ENCODE data around the gene GRB2. TPM values are rescaled to one million over a fixed set of nuclear protein-coding genes. Genes with fewer than 3 reads are reported as not detected.

GRB2 gene
- total RNA-seq, 1 donor from 2014 or later, result 59.1 TPM

GRCh38 chr17:75315541-75316243 is 89.8 kb downstream of the GRB2 start:
- H3K9me3 Mint-ChIP-seq (ENCODE audit: unreplicated experiment), result no peaks in the 10 kb centered on the region
- peak overlapping the region; percentile 34 for H3K27ac Mint-ChIP-seq (ENCODE audit: unreplicated experiment)
- H3K4me3 Mint-ChIP-seq (ENCODE audit: unreplicated experiment), result no peak overlapping the region
- H3K4me1 Mint-ChIP-seq (ENCODE audit: unreplicated experiment), result no peaks in the 10 kb centered on the region
- no peak for DNase-seq (ENCODE audit: extremely low spot score, unreplicated experiment)
- H3K27me3 Mint-ChIP-seq (ENCODE audit: unreplicated experiment), result no peaks in the 10 kb centered on the region
- TF ChIP-seq, protein P1, sequence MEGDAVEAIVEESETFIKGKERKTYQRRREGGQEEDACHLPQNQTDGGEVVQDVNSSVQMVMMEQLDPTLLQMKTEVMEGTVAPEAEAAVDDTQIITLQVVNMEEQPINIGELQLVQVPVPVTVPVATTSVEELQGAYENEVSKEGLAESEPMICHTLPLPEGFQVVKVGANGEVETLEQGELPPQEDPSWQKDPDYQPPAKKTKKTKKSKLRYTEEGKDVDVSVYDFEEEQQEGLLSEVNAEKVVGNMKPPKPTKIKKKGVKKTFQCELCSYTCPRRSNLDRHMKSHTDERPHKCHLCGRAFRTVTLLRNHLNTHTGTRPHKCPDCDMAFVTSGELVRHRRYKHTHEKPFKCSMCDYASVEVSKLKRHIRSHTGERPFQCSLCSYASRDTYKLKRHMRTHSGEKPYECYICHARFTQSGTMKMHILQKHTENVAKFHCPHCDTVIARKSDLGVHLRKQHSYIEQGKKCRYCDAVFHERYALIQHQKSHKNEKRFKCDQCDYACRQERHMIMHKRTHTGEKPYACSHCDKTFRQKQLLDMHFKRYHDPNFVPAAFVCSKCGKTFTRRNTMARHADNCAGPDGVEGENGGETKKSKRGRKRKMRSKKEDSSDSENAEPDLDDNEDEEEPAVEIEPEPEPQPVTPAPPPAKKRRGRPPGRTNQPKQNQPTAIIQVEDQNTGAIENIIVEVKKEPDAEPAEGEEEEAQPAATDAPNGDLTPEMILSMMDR (IDR thresholded peaks at IDR 0.05), result no peak
- peaks cover 13% of the 10 kb centered on the region for H3K36me3 Mint-ChIP-seq (ENCODE audit: unreplicated experiment)

DNA sequence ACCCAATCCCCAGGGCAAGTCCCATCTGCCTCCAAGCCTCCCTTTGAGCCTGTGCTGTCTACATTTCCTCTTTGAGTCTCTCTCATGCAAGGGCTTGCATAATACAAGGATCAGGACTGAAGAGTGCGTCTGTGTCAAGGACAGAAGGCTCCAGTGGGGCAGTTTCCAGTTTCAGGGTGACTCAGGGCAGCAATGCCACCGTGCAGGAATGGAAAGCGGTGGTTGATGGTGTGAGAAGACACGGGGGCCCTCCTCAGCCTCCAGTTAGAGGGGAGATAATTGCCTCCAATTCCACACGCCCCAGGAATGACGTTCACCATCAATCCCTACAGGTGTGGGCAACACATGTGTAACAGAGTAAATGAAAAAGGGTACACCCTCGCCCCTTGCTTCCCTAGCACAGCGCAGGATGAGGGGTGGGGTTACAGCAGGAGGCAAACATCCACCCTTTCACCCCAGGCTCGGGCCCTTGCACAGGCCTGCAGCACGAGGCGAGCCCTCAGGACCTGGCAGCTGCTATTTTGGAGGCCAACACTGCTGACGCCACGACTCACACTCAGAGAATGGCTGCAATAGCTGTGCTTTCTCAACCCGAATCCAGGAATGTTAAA is 91.4 kb downstream of the GRB2 start:
- peaks cover 4% of the 10 kb centered on the region for H3K36me3 Mint-ChIP-seq (ENCODE audit: unreplicated experiment)
- H3K4me3 Mint-ChIP-seq (ENCODE audit: unreplicated experiment), result no peak overlapping the region
- no peaks in the 10 kb centered on the region for H3K27me3 Mint-ChIP-seq (ENCODE audit: unreplicated experiment)
- H3K4me1 Mint-ChIP-seq (ENCODE audit: unreplicated experiment), result peaks cover 5% of the 10 kb centered on the region
- no peak overlapping the region for H3K27ac Mint-ChIP-seq (ENCODE audit: unreplicated experiment)
- no peak for DNase-seq (ENCODE audit: extremely low spot score, unreplicated experiment)
- no peaks in the 10 kb centered on the region for H3K9me3 Mint-ChIP-seq (ENCODE audit: unreplicated experiment)
- TF ChIP-seq, protein P1 (IDR thresholded peaks at IDR 0.05), result no peak

GRCh38 chr17:75308732-75309629 is 96.5 kb downstream of the GRB2 start:
- no peak for DNase-seq (ENCODE audit: extremely low spot score, unreplicated experiment)
- Mint-ChIP-seq H3K27ac (ENCODE audit: unreplicated experiment) (no peak overlapping the region), H3K36me3 (ENCODE audit: unreplicated experiment) (no peaks in the 10 kb centered on the region), H3K27me3 (ENCODE audit: unreplicated experiment) (no peaks in the 10 kb centered on the region), H3K9me3 (ENCODE audit: unreplicated experiment) (no peaks in the 10 kb centered on the region), H3K4me3 (ENCODE audit: unreplicated experiment) (no peak overlapping the region), H3K4me1 (ENCODE audit: unreplicated experiment) (peaks cover 5% of the 10 kb centered on the region)
- TF ChIP-seq, protein P1 (IDR thresholded peaks at IDR 0.05), result no peak

- Mint-ChIP-seq H3K27ac (ENCODE audit: unreplicated experiment) (no peak overlapping the region), H3K36me3 (ENCODE audit: unreplicated experiment) (no peaks in the 10 kb centered on the region), H3K9me3 (ENCODE audit: unreplicated experiment) (no peaks in the 10 kb centered on the region), H3K4me1 (ENCODE audit: unreplicated experiment) (peaks cover 5% of the 10 kb centered on the region), H3K4me3 (ENCODE audit: unreplicated experiment) (no peak overlapping the region), H3K27me3 (ENCODE audit: unreplicated experiment) (no peaks in the 10 kb centered on the region)
- DNase-seq (ENCODE audit: extremely low spot score, unreplicated experiment), result no peak
- TF ChIP-seq, protein P1 (IDR thresholded peaks at IDR 0.05), result no peak
Observed at GRCh38 chr17:75307957-75308731, 97.3 kb downstream of the GRB2 start.

Data from osteocyte (in vitro differentiated cells).